GM18505 (cell line): ENCODE measurements around the gene STK39.

ENCODE experiments used
- ATAC-seq: cut with Tn5 transposase; IDR thresholded peaks from one replicate; pipeline ENCODE4 v1.9.1; 2021; ENCODE audit not compliant: unreplicated experiment
- POLR2A ChIP-seq: IDR thresholded peaks from 4 replicates; pipeline ENCODE4 v1.6.1; 2011; ENCODE audit warnings: borderline replicate concordance; ENCODE audit not compliant: insufficient read depth, insufficient read length; ENCODE audit errors: extremely low read depth

The STK39 gene

GRCh38 chr2:168233166-168233565, 14.2 kb downstream of the STK39 start:
- ATAC-seq, result no peak
- TF ChIP-seq POLR2A, result no peak

DNA sequence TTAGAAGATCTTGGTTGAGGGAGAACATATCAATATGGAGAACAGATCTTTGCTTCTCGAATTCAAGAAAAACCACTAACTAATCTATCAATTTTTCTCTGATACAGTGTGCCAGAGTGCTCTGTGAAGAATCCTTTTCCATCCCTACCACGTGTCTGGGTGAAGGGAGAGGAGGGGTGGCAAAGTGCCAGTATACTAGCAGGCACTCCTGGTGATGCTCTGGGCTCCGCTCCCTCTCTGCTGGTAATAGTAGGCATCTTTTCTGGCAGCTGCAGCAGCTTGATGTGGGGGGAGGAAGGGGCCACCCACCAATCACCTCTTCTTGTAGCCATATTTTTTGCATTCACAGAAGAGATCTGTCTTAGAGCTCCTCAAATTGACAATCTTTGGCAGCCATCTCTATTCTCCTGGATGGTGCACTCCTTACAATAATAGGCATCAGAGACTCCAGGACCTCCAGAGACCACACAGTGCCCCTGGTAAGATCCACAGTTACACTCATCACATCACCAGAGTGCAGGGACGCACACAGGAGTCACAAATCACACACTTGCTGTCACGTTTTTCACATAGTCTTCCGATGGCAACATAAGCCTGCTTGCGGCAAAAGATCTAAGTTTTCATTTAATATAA, 15.7 kb downstream of the STK39 start:
- TF ChIP-seq POLR2A, result no peak
- ATAC-seq, result no peak

DNA sequence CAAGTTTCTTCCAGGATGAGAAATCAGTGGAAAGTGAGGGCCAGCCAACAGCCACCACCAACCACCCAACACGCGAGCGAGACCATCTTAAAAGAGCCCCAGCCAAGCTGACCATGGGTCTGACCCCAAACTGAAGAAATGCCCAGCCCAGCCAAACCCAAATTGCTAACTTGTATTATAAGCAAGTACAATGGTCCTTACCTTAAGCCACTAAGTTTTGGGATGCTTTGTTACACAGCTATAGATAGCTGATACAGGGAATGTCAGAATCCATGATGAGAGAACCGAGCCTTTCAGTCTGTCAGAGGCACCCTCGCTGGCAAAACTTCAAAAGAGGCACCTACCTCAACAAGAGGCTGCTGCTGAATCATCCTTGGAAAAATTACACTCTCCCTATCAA, 17.0 kb downstream of the STK39 start:
- TF ChIP-seq POLR2A, result no peak
- no peak for ATAC-seq

DNA sequence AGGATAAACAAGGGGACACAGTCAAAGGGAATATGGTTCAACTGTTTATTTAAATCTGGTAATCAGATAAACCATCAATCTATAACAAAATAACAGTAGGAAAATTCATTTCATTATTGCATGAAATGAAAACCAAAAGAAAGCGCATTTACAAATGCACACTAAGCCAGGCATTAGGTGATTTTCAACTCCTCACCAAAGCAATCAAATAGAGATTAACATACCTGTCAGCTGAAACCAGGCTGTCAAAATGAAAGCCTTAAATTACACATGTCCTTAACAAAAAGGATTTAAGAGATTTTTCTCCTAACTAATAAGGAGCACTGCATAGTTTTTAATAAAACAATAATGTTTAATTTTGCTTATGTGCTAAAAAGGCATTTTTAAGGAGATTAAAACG, 23.0 kb downstream of the STK39 start:
- no peak for ATAC-seq
- TF ChIP-seq POLR2A, result no peak

GRCh38 chr2:168222088-168222487, 25.3 kb downstream of the STK39 start:
- no peak for ATAC-seq
- TF ChIP-seq POLR2A, result no peak

- ATAC-seq, result no peak
- no peak for TF ChIP-seq POLR2A
Measured at GRCh38 chr2:168220965-168221819, 26.2 kb downstream of the STK39 start.

DNA sequence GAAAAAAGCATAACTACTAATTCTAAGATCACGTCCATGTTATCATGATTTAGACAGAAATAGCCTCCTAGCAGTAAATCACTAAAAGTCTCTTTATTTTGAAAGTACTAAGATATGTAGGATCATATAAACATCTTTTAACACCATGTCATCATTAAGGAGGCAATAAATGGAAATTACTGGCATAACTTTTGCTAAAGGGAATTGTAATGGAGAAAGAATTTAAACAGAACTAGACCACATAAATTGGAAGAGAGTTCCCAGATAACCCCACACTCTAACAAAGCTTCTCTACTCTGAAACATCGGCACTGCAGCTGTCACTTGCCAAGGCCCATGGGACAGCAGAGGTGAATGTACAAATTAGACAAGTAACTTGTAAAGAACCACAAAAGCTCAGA, 29.5 kb downstream of the STK39 start:
- TF ChIP-seq POLR2A, result no peak
- ATAC-seq, result no peak

DNA sequence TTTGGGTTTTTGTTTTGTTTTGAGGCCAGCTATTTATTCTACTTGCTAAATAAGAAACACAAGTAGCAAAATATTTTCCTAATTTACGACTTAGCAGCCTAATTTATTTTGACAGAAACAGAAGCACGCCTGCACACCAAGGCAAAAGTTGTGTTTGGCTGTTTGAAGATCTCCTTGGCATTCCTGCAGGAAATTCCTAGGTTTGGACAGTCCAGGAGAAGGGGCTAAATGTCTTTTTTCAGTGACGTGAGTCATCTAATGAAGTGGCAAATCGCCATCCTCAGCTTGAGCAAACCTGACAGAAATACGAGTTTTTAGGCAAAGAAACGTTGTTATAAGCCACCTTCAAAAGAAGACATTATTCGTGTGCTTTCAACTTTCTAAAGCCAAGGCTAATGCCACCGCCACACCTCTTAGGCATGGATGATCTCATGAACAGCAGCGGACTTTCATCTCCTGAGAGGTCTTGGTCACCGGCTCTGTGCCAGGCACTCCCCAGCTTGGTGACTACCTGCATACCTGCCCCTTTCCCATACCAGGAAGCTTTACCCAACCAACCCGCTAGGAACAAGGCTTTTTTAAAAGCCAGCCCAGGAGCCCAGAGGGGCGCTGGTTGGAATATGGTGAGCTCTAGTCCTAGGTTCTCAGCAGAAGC, 30.9 kb downstream of the STK39 start:
- no peak for ATAC-seq
- TF ChIP-seq POLR2A, result no peak

GRCh38 chr2:168215813-168216212, 31.6 kb downstream of the STK39 start:
- TF ChIP-seq POLR2A, result no peak
- no peak for ATAC-seq

DNA sequence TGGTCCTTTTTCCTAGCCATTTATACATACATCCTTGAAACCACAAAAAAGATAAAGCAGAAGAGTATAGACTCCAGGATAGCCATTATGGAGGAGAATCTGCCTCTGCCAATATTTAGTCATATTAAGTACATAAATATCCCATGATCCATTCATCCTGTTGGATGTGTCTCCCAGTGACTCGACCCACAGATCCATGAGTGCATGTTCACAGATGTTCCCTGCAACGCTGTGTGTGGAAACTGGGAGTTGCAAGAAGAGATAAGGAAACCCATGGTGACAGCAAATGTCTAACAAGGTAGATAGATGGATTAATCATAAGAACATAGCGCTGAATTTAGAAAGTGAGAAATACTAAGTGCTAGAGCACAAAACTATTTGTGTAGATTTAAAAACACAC, 34.5 kb downstream of the STK39 start:
- TF ChIP-seq POLR2A, result no peak
- ATAC-seq, result no peak

- ATAC-seq, result no peak
- TF ChIP-seq POLR2A, result no peak
Measured at GRCh38 chr2:168212167-168212566, 35.2 kb downstream of the STK39 start.

DNA sequence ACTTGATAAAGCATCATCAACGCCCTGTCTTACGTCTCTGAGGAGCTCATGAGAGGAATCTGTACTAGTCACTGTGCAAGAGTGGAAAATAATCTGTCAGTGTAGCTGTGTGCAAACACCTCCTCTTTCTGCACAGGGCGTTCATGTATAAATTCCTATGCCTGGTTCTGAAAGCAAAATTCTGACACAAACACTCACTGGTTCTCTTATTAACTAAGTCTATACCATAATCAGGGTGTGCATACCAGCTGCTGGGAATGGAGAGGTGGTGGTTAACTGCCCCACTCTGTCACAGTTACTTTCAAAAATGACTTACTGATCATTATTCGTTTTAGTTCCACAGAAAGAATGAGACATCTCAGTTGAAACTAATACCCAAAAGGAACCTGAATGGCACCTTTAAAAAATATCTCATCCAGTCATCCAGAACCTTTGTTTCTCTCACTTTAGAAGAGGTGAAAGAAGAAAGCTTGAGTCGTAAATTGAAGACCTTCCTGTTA, 35.7 kb downstream of the STK39 start:
- TF ChIP-seq POLR2A, result no peak
- peak; percentile 56 for ATAC-seq

DNA sequence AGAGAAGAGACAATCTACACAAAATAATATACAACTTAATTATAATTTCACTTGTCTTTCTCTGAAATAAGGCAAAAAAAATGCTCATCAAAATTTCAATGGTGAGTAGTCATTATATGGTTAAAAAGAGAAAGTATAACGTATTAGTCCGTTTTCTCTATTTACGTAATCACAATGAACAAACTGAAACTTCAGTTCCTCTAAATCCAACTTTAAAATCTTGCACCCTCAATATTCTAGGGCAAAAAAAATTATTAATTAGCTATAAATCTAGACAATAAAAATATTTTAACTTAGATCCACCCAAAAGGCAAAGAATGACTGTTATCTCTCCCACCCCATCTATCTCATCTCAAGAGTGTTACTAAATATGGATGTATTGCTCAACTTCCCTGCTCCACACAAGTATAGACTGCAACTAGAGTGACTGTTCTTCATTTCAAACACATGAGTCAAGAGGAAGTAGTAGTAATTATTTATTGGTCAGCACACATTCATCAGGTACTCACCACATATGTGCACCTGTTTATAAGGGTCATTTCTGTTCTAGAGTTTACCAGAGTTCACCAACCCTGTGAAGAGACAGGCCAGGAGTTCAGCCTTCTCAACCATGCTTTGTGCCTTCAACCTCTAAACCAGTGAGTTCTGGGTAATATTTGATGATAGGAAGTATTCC, 36.4 kb downstream of the STK39 start:
- ATAC-seq, result peak; percentile 51
- TF ChIP-seq POLR2A, result no peak

DNA sequence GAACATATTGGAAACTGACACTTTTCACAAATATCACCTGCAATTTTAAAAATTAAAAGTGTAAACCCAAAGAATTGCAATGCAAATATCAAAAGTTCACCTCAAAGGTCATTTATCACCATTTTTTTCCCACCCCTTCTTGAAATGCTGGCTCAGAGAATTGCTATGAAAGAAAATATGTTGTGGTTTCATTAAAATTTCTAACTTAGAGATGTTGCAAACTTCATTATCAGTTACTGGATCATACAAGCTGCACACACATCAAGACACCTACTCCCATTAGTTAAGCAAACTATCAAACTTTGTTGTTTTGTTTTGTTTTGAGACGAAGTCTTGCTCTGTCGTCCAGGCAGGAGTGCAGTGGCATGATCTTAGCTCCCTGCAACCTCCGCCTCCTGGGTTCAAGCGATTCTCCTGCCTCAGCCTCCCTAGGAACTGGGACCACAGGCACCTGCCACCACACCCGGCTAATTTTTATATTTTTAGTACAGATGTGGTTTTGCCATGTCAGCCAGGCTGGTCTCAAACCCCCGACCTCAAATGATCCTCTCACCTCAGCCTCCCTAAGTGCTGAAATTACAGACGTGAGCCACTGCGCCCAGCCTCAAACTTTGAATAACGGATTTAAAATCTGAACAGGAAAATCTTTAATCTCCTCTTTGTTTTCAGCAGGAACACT, 37.0 kb downstream of the STK39 start:
- no peak for ATAC-seq
- TF ChIP-seq POLR2A, result no peak

DNA sequence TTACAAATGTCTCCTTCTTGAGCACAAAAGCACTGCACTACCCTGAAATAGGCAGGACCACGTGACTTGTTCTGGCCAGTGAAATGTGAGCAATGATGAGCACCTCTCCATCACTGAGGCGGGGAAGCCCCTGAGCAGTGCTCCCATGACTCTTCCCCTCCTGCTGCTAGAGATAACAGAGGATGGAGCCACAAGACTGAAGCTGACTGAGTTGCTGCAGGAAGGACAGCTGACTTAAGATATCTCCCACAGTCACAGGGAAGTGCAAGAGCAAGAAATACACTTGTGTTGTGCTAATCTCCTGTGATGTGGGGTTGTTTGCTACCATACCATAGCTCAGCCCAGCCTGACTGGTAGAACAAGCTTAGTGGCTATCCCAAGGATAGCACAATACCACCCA, 38.7 kb downstream of the STK39 start:
- no peak for ATAC-seq
- no peak for TF ChIP-seq POLR2A
